Large intestine (tissue), 3 donors: ENCODE data around the gene CCDC198. TPM values are rescaled to one million over a fixed set of nuclear protein-coding genes. Genes with fewer than 3 reads are reported as not detected.

ENCODE experiments used
- DNase-seq, 2 donors: peaks; one replicate each; pipeline versions ENCODE4 v3.0.0 to v3.0.0-alpha.2; 2013
- H3K27ac ChIP-seq: one replicate; pipeline ENCODE4 v1.5.1; 2013; ENCODE audit warnings: low read length
- H3K27me3 ChIP-seq: 2 replicates; pipeline ENCODE4 v1.6.1; 2013; ENCODE audit warnings: low read length; ENCODE audit not compliant: control insufficient read depth, insufficient read depth
- H3K36me3 ChIP-seq: 2 replicates; pipeline ENCODE4 v1.6.1; 2013; ENCODE audit warnings: low read length; ENCODE audit not compliant: control insufficient read depth, insufficient read depth
- H3K4me1 ChIP-seq: one replicate; pipeline ENCODE4 v1.6.1; 2013; ENCODE audit warnings: low read length; ENCODE audit not compliant: control insufficient read depth, insufficient read depth
- H3K4me3 ChIP-seq: one replicate; pipeline ENCODE4 v1.5.1; 2013; ENCODE audit warnings: low read length
- H3K9me3 ChIP-seq: one replicate; pipeline ENCODE4 v1.6.1; 2013; ENCODE audit warnings: mild to moderate bottlenecking, low read depth, low read length, moderate library complexity; ENCODE audit not compliant: control insufficient read depth
- WGBS: methylation state at CpG from one replicate; pipeline ENCODE4 v1.1.5; 2013; ENCODE audit warnings: low lambda C conversion rate; ENCODE audit not compliant: insufficient coverage; 5-methylcytosine and 5-hydroxymethylcytosine counted together
- polyA plus RNA-seq: library from polyadenylated mRNA; unstranded; fragments of 120-200 nt; gene quantifications from one replicate; pipeline ENCODE4 v1.2.1, GENCODE V29; 2013

The CCDC198 gene
- polyA plus RNA-seq, 1 donor: 90.7 TPM

GRCh38 chr14:57470909-57471308 is 22.7 kb downstream of the CCDC198 start:
- Histone ChIP-seq H3K4me1 (peaks cover 14% of the 10 kb centered on the region), H3K4me3 (no peak overlapping the region), H3K27me3 (no peaks in the 10 kb centered on the region), H3K36me3 (peaks cover 3% of the 10 kb centered on the region), H3K27ac (no peak overlapping the region), H3K9me3 (no peaks in the 10 kb centered on the region)
- no peak for DNase-seq
- WGBS: 60% methylated on average over 1 of the region's 1 CpG

GRCh38 chr14:57464008-57464730 is 29.5 kb downstream of the CCDC198 start:
- Histone ChIP-seq H3K27me3 (no peaks in the 10 kb centered on the region), H3K36me3 (no peaks in the 10 kb centered on the region), H3K27ac (peak overlapping the region; percentile 83), H3K4me3 (no peak overlapping the region), H3K9me3 (no peaks in the 10 kb centered on the region), H3K4me1 (peaks cover 30% of the 10 kb centered on the region)
- no CpG with 5 or more reads among the region's 6 CpGs for WGBS
- peak; percentile 61 to 82 for DNase-seq

- no peak for DNase-seq
- WGBS: no CpG with 5 or more reads among the region's 3 CpGs
- peaks cover 26% of the 10 kb centered on the region for H3K4me1 ChIP-seq
- H3K36me3 ChIP-seq: no peaks in the 10 kb centered on the region
- H3K4me3 ChIP-seq: no peak overlapping the region
- peak overlapping the region; percentile 70 for H3K27ac ChIP-seq
- H3K27me3 ChIP-seq: no peaks in the 10 kb centered on the region
- no peaks in the 10 kb centered on the region for H3K9me3 ChIP-seq
Observed at GRCh38 chr14:57462551-57462950, 31.1 kb downstream of the CCDC198 start.

- Histone ChIP-seq H3K9me3 (no peaks in the 10 kb centered on the region), H3K4me1 (peaks cover 22% of the 10 kb centered on the region), H3K36me3 (no peaks in the 10 kb centered on the region), H3K4me3 (no peak overlapping the region), H3K27ac (peak overlapping the region; percentile 70), H3K27me3 (no peaks in the 10 kb centered on the region)
- DNase-seq: peak; percentile 37 to 67
- WGBS: 69% methylated on average over 2 of the region's 5 CpGs
Observed at GRCh38 chr14:57461777-57462320, 31.8 kb downstream of the CCDC198 start.

- no peaks in the 10 kb centered on the region for H3K4me1 ChIP-seq
- H3K36me3 ChIP-seq: no peaks in the 10 kb centered on the region
- no peaks in the 10 kb centered on the region for H3K27me3 ChIP-seq
- H3K9me3 ChIP-seq: no peaks in the 10 kb centered on the region
- no peak for DNase-seq
- H3K4me3 ChIP-seq: no peak overlapping the region
- H3K27ac ChIP-seq: no peak overlapping the region
Observed at GRCh38 chr14:57435923-57436322, 57.7 kb downstream of the CCDC198 start.

- DNase-seq: no peak
- Histone ChIP-seq H3K36me3 (no peaks in the 10 kb centered on the region), H3K4me3 (no peak overlapping the region), H3K4me1 (no peaks in the 10 kb centered on the region), H3K27me3 (no peaks in the 10 kb centered on the region), H3K9me3 (no peaks in the 10 kb centered on the region), H3K27ac (no peak overlapping the region)
- 100% methylated on average over 1 of the region's 3 CpGs for WGBS
Observed at GRCh38 chr14:57420986-57421385, 72.7 kb downstream of the CCDC198 start.

GRCh38 chr14:57420033-57420432 is 73.6 kb downstream of the CCDC198 start:
- 90% methylated on average over 2 of the region's 4 CpGs for whole genome bisulfite sequencing
- no peaks in the 10 kb centered on the region for H3K9me3 ChIP-seq
- H3K4me3 ChIP-seq: no peak overlapping the region
- H3K27me3 ChIP-seq: no peaks in the 10 kb centered on the region
- no peak overlapping the region for H3K27ac ChIP-seq
- H3K36me3 ChIP-seq: no peaks in the 10 kb centered on the region
- no peak for DNase-seq
- H3K4me1 ChIP-seq: no peaks in the 10 kb centered on the region

Other genes with a start within 250 kb of the CCDC198 start
- gene EXOC5, start 225.0 kb downstream of the CCDC198 start, polyA plus RNA-seq: 63.8 TPM
- gene AP5M1, start 224.9 kb downstream of the CCDC198 start, polyA plus RNA-seq: 51.2 TPM
- 24.3 TPM for gene NAA30, start 103.3 kb downstream of the CCDC198 start, polyA plus RNA-seq